GM10266 (cell line): ENCODE data around the gene ZMYM2.
"Not testable (repeated sequence)": the region's sequence is repeated elsewhere in the genome, so short reads cannot be mapped to it uniquely, and the experiment has no call there.

ENCODE experiments used
- DNase-seq: peaks from one replicate; pipeline ENCODE4 v3.0.0; 2012; ENCODE audit errors: extremely low spot score
- TF ChIP-seq, protein P1 (sequence below): IDR thresholded peaks from 2 replicates; pipeline ENCODE4 v1.5.1; 2012; ENCODE audit warnings: mild to moderate bottlenecking, low read depth; ENCODE audit not compliant: control insufficient read depth, insufficient read depth; ENCODE audit errors: missing control alignments

Gene ZMYM2

DNA sequence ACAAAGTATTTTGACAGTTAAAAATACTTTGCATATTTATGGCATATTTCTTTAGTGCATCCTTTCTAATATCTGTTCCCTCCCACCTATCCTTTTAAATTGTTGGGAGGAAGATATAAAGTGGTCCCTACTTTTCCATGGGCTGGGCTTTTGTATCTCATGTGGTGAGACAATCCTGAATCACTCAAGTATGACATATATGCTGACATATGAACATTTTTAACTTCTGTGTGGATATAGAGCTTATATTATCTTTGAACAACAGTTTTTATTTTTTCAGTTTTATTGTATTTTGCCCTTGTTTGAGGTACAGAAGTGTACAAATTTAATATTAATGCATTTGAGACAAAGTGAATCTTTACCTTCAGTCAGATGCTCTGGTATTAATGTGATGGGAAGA, 3.4 kb downstream of the ZMYM2 start:
- TF ChIP-seq, protein P1, sequence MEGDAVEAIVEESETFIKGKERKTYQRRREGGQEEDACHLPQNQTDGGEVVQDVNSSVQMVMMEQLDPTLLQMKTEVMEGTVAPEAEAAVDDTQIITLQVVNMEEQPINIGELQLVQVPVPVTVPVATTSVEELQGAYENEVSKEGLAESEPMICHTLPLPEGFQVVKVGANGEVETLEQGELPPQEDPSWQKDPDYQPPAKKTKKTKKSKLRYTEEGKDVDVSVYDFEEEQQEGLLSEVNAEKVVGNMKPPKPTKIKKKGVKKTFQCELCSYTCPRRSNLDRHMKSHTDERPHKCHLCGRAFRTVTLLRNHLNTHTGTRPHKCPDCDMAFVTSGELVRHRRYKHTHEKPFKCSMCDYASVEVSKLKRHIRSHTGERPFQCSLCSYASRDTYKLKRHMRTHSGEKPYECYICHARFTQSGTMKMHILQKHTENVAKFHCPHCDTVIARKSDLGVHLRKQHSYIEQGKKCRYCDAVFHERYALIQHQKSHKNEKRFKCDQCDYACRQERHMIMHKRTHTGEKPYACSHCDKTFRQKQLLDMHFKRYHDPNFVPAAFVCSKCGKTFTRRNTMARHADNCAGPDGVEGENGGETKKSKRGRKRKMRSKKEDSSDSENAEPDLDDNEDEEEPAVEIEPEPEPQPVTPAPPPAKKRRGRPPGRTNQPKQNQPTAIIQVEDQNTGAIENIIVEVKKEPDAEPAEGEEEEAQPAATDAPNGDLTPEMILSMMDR = no peak
- DNase-seq = no peak

DNA sequence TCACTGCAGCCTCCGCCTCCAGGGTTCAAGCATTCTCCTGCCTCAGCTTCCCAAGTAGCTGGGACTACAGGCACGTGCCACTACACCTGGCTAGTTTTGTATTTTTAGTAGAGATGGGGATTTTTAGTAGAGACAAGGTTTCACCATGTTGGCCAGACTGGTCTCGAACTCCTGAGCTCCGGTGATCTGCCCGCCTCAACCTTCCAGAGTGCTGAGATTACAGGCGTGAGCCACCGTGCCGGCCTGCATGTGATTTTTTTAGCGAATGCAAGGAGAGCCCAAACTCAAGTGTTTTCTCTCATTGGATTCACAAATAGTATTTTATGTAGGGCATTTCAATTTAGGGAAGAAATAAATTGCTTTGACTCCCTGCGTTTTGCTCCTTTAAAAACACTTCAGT, 4.4 kb downstream of the ZMYM2 start:
- no peak for DNase-seq
- TF ChIP-seq, protein P1 = no peak

DNA sequence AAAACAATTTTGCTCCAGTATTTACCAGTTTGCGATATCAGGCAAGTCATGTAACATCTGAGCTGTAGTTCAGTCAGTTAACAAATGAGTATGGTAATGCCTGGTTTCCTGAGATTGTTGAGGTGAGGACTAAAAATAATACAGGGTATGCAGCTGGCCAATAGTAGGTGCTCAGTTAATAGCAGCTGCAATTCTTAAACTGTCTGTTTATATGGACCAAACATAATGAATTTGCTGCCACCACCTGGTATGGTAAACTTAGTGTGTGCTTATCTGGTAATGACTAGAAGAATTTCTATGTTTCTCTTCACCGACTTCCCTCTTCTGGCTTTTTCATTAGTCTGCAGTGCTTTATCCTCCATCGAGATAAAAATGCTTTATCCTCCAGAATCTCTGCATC, 9.1 kb downstream of the ZMYM2 start:
- DNase-seq = no peak

DNA sequence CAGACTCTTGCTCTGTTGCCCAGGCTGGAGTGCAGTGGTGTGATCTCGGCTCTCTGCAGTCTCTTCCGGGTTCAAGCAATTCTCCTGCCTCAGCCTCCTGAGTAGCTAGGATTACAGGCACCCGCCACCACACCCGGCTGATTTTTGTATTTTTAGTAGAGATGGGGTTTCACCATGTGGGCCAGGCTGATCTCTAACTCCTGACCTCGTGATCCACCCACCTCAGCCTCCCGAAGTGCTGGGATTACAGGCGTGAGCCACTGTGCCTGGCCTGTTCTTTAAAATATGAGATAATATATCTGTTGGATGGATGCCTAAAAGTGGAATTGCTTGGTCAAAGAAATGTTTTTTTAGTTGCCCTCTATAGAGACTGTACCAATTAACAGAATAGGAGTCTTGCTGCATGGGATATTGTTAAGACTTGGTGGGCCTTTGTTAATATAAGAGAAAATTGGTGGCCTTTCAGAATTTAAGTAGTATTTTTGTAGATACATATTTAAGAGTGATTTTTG, 16.0 kb downstream of the ZMYM2 start:
- not testable (repeated sequence) for DNase-seq

More for the DNA sequence above, 9.1 kb downstream of the ZMYM2 start:
- TF ChIP-seq, protein P1 = no peak

DNA sequence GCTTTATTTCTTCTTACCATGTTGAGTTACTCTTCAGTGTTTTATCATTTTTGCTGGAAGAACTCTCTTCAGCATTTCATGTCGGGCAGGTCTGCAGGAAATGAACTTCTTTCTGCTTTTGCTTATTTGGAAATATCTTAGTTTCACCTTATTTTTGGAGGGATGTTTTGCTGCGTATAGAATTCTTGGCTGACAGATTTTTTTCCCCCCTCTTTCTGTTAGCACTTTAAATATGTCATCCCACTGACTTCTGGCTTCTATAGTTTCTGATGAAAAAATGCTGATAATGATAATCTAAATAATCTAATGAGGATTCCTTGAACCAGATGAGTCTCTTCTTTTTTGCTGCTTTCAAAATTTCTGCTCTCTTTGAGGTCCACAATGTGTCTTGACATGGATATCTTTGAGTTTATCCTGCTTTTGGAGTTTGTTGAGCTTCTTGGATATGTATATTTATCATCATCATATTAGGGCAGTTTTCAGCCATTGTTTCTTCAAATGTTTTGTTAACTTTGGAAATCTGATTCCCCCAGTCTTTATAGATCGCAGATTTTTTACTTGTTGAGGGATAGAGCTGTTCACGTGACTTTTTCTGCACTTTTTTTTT, 20.4 kb downstream of the ZMYM2 start:
- TF ChIP-seq, protein P1 = no peak
- no peak for DNase-seq

DNA sequence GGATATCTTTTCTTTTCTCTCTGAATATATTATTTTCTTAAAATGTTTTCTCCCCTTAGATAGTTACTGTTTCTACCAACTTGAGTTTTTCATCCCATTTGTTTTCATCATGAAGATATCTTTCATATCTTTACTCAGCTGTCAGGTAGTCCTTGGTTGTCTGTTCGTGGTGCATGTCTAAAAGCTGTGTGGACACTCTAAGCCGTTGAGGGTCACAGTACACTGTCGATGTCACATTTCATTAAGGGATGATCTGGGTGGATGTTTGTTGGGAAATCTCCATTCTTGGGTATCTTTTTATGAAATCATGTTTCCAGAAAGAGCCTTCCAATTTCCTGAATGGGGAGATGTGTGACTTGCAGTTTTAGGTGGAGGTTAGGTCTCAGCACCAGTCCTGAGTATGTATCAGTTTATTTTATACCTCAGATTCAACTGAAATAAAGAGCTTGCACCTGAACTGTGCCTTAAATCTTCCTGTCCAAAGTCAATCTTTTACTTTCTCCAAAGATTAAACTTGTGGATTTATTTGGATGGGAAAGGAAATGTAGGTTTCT, 23.2 kb downstream of the ZMYM2 start:
- no peak for DNase-seq

DNA sequence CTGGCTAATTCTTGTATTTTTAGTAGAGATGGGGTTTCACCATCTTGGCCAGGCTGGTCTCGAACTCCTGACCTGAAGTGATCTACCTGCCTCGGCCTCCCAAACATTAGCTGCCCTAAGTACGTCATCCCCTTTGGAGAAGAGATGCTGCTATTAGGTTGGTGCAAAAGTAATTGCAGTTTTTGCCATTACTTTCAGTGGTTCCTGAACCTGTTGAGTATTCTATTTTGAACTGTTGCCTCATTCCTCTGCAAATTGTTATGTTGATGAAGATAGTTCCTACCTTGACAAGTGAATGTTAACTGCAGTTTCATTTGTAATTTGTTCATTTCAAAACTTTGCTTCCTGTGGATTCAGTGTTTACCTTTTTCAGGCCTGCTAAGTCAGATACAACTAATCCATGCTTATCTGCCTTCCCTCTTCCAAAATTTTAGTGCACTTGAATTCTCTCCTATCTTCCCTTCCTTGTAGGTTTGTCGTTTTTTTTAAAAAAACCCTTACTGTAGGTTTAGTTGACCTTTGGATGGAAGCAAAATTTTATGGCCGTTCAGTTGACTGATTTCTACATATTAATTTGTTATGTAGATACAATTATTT, 24.0 kb downstream of the ZMYM2 start:
- TF ChIP-seq, protein P1 = no peak
- DNase-seq = no peak

More for the DNA sequence above, 23.2 kb downstream of the ZMYM2 start:
- TF ChIP-seq, protein P1 = no peak
